Mesenchymal stem cell (in vitro differentiated cells and primary cell): ENCODE results near the gene BRMS1L.

Experiments used
- DNase-seq: peaks from one replicate; pipeline ENCODE4 v3.0.0-alpha.2; 2013
- H2AFZ ChIP-seq: one replicate; pipeline ENCODE4 v1.6.1; 2013; ENCODE audit warnings: low read depth, mild to moderate bottlenecking, control low read depth, inconsistent platforms, low read length, moderate library complexity
- H2AK5ac ChIP-seq: 2 replicates; pipeline ENCODE4 v1.6.1; 2013; ENCODE audit warnings: low read length, moderate library complexity, mild to moderate bottlenecking, inconsistent platforms; ENCODE audit not compliant: severe bottlenecking
- H2BK120ac ChIP-seq: one replicate; pipeline ENCODE4 v1.6.1; 2013; ENCODE audit warnings: low read depth, mild to moderate bottlenecking, inconsistent platforms, low read length, moderate library complexity
- H2BK12ac ChIP-seq, 2 experiments: one replicate each; pipeline ENCODE4 v1.6.1; 2013; ENCODE audit warnings: inconsistent platforms in 2 of 2, low read length in 2 of 2, mild to moderate bottlenecking in 2 of 2, moderate library complexity in 2 of 2, control low read depth in 1 of 2
- H2BK15ac ChIP-seq: one replicate; pipeline ENCODE4 v1.6.1; 2013; ENCODE audit warnings: mild to moderate bottlenecking, low read depth, inconsistent platforms; ENCODE audit not compliant: poor library complexity, severe bottlenecking
- H2BK5ac ChIP-seq: 2 replicates; pipeline ENCODE4 v1.6.1; 2013; ENCODE audit warnings: low read depth, mild to moderate bottlenecking, low read length, control low read depth, inconsistent platforms; ENCODE audit not compliant: poor library complexity, severe bottlenecking
- H3K14ac ChIP-seq, 2 experiments: one replicate each; pipeline ENCODE4 v1.6.1; 2013; ENCODE audit warnings: inconsistent platforms in 2 of 2, low read length in 2 of 2, control low read depth in 1 of 2, mild to moderate bottlenecking in 1 of 2, moderate library complexity in 1 of 2
- H3K18ac ChIP-seq, 2 experiments: one replicate each; pipeline ENCODE4 v1.6.1; 2013; ENCODE audit warnings: inconsistent platforms in 2 of 2, low read length in 2 of 2, control low read depth in 1 of 2, low read depth in 1 of 2, mild to moderate bottlenecking in 1 of 2
- H3K23ac ChIP-seq, 2 experiments: one replicate each; pipeline ENCODE4 v1.6.1; 2013; ENCODE audit warnings: inconsistent platforms in 2 of 2, low read length in 2 of 2, mild to moderate bottlenecking in 2 of 2, moderate library complexity in 2 of 2, control low read depth in 1 of 2
- H3K27ac ChIP-seq: 2 replicates; pipeline ENCODE4 v1.5.1; 2013; ENCODE audit warnings: mild to moderate bottlenecking, moderate library complexity, low read length, control low read depth, inconsistent platforms; ENCODE audit not compliant: poor library complexity, severe bottlenecking
- H3K27me3 ChIP-seq, 2 experiments: 2 replicates each; pipeline versions ENCODE4 v1.6.1 to v1.7.0; 2013; ENCODE audit warnings: low read length in 2 of 2, mild to moderate bottlenecking in 2 of 2, moderate library complexity in 2 of 2, control low read depth in 1 of 2, inconsistent platforms in 1 of 2; ENCODE audit not compliant: control insufficient read depth in 1 of 2, insufficient read depth in 1 of 2
- H3K36me3 ChIP-seq, 2 experiments: 2 replicates each; pipeline versions ENCODE4 v1.6.1 to v1.7.0; 2013; ENCODE audit warnings: low read length in 2 of 2, control low read depth in 1 of 2, inconsistent platforms in 1 of 2, low read depth in 1 of 2, mild to moderate bottlenecking in 1 of 2; ENCODE audit not compliant: insufficient read depth in 2 of 2, control insufficient read depth in 1 of 2
- H3K4ac ChIP-seq, 2 experiments: one replicate each; pipeline ENCODE4 v1.6.1; 2013; ENCODE audit warnings: inconsistent platforms in 2 of 2, low read length in 2 of 2, mild to moderate bottlenecking in 2 of 2, moderate library complexity in 2 of 2, control low read depth in 1 of 2, low read depth in 1 of 2
- H3K4me1 ChIP-seq: 2 replicates; pipeline ENCODE4 v1.6.1; 2013; ENCODE audit warnings: low read depth, low read length, control low read depth; ENCODE audit not compliant: control insufficient read depth, insufficient read depth
- H3K4me2 ChIP-seq: 2 replicates; pipeline ENCODE4 v1.6.1; 2013; ENCODE audit warnings: low read length, mild to moderate bottlenecking, inconsistent platforms; ENCODE audit not compliant: poor library complexity, severe bottlenecking
- H3K4me3 ChIP-seq, 2 experiments: 2 replicates each; pipeline versions ENCODE4 v1.5.1 to v1.7.0; 2013; ENCODE audit warnings: low read length in 2 of 2, mild to moderate bottlenecking in 2 of 2, control low read depth in 1 of 2, low read depth in 1 of 2; ENCODE audit not compliant: insufficient read depth in 1 of 2
- H3K79me1 ChIP-seq: replicated peaks from 2 replicates; pipeline ENCODE4 v1.6.1; 2013; ENCODE audit warnings: mild to moderate bottlenecking, control low read depth, low read length, inconsistent platforms; ENCODE audit not compliant: poor library complexity, severe bottlenecking
- H3K9ac ChIP-seq: 2 replicates; pipeline ENCODE4 v1.7.0; 2013; ENCODE audit warnings: mild to moderate bottlenecking, low read length, moderate library complexity
- H3K9me3 ChIP-seq: 2 replicates; pipeline ENCODE4 v1.7.0; 2013; ENCODE audit warnings: mild to moderate bottlenecking, low read length; ENCODE audit not compliant: control insufficient read depth
- H4K8ac ChIP-seq: one replicate; pipeline ENCODE4 v1.6.1; 2013; ENCODE audit warnings: inconsistent platforms, mild to moderate bottlenecking, low read length, moderate library complexity
- H4K91ac ChIP-seq: one replicate; pipeline ENCODE4 v1.6.1; 2013; ENCODE audit warnings: mild to moderate bottlenecking, low read length, inconsistent platforms
- WGBS: methylation state at CpG from one replicate; pipeline ENCODE4 v1.1.7; 2013; ENCODE audit warnings: mixed read lengths; 5-methylcytosine and 5-hydroxymethylcytosine counted together

The BRMS1L gene

DNA sequence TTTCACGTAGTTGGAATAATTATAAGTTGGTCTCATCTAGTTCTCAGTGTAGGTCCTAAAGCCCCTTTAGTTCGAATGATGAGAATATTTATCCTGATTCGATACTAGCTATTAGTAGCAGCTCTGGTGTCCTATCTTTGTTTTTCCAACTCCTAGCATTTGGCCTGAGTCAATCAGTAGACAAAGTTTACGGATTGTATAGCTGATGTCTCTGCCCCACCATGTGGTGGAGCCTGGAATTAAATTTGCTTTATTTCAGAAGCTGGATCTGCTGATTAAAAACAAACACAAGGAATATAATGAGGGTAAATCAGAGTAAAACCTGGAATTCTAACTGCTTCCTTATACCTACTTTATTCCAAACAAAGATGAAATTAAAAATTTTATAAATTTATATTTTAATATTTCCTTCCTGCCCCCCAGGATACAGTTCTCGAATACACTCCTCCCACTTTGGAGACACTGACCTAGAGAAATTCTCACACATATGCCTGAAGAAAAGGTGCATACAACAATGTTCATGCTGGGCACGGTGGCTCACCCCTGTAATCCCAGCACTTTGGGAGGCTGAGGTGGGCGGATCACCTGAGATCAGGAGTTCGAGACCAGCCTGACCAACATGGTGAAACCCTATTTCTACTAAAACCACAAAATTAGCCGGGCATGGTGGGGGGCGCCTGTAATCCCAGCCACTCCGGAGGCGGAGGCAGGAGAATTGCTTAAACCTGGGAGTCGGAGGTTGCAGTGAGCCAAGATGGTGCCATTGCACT lies 7.6 kb upstream of the BRMS1L start:
- no peak overlapping the region for H3K4ac ChIP-seq
- no peak overlapping the region for H2BK15ac ChIP-seq
- H3K18ac ChIP-seq = no peak overlapping the region
- H3K4me3 ChIP-seq = no peak overlapping the region
- no peak overlapping the region for H2AK5ac ChIP-seq
- no peak overlapping the region for H3K4me2 ChIP-seq
- no peak overlapping the region for H4K91ac ChIP-seq
- peak; percentile 61 for DNase-seq
- no peak overlapping the region for H2BK5ac ChIP-seq
- WGBS = 83% methylated on average over 13 of the region's 13 CpGs
- H3K36me3 ChIP-seq = no peaks in the 10 kb centered on the region
- H2BK120ac ChIP-seq = no peak overlapping the region
- no peaks in the 10 kb centered on the region for H3K9me3 ChIP-seq
- no peak overlapping the region for H4K8ac ChIP-seq
- no peak overlapping the region for H2BK12ac ChIP-seq
- H3K79me1 ChIP-seq = no peaks in the 10 kb centered on the region
- H3K14ac ChIP-seq = no peak overlapping the region
- H3K27ac ChIP-seq = no peak overlapping the region
- peaks cover 3% of the 10 kb centered on the region for H3K4me1 ChIP-seq
- no peak overlapping the region for H3K9ac ChIP-seq
- H3K27me3 ChIP-seq = peaks cover 0 to 4% of the 10 kb centered on the region in 2 experiments
- no peak overlapping the region for H2AFZ ChIP-seq
- no peak overlapping the region for H3K23ac ChIP-seq

DNA sequence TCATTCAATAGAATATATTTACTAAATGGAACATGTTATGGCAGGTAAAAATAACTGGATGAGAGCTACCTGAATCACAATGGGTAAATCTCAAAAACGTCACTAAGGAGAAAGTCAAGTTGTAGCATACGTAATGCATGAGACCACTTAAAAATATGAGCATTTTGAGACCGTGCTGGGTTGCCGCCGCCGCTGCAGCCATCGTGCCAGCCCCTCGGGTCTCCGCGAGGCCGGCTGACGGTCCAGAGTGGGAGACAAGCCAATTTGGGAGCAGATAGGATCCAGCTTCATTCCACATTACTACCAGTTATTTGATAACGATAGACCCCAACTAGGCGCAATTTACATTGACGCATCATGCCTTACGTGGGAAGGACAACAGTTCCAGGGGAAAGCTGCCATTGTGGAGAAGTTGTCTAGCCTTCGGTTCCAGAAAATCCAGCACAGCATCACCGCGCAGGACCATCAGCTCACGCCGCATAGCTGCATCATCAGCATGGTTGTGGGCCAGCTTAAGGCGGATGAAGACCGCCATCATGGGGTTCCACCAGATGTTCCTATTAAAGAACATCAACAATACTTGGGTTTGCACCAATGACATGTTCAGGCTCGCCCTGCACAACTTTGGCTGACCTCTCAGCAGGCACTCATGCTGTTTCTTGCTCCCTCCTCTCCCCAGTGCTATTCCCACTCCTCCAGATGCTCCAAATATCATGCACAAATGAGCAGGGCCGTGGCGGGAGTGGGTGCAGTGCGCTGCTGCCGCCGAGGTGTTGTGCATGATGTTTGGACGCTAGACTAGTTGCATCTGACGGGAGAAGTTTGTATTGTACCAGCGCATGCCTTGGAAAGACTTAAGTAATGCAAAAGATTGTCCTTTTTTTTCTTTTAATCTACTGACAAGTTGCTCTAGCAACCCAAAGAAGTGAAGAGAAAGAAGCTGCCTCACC lies 6.3 kb upstream of the BRMS1L start:
- WGBS = 91% methylated on average over 29 of the region's 32 CpGs

DNA sequence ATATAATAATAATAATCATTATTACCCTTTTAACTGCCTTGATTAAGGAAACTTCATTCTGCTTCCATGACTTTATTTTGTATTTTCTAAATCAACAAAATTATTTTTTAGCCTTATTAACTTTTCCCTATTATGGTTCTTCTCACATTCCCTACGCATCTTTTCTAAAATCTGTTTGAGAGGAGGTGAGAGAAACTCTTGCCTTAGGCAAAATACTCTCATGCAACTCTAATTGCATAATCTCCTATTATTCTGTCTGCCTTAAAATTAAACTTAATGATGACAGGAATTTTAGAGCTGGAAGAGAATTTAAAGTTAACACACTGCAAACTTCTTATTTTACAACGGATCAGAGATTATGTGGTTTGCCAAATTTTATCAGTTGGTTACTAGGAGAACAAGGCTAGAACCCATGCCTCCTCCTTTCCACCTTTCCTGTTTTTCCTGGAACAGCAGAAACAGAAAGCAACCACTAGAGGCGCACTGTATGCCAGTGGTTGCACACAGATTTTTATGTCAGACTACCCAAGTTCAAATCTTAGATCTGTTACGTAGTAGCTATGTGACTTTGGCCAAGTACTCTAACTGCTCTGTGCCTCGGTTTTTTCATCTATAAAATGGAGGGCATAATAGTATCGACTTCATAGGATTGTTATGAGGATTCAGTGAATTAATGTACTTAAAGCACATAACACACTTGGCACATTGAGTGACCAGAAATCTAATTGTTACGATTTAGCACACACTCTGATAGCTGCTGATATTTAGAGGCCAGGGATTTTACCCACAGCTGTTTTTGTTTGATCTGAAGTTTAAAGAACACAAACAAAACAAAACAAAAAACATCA lies 4.3 kb upstream of the BRMS1L start:
- Histone ChIP-seq H2BK12ac (no peak overlapping the region), H3K27ac (no peak overlapping the region)
- 17% methylated on average over 3 of the region's 7 CpGs for WGBS

More for the DNA sequence above, 6.3 kb upstream of the BRMS1L start:
- Histone ChIP-seq H3K4ac (no peak overlapping the region), H2BK15ac (no peak overlapping the region), H2AFZ (no peak overlapping the region), H3K36me3 (no peaks in the 10 kb centered on the region), H3K27ac (no peak overlapping the region), H3K79me1 (no peaks in the 10 kb centered on the region), H3K23ac (no peak overlapping the region), H3K18ac (no peak overlapping the region), H2BK12ac (no peak overlapping the region), H3K4me3 (no peak overlapping the region), H3K9me3 (no peaks in the 10 kb centered on the region), H2BK120ac (no peak overlapping the region), H3K14ac (no peak overlapping the region), H3K4me1 (peaks cover 3% of the 10 kb centered on the region), H3K9ac (no peak overlapping the region), H2BK5ac (no peak overlapping the region), H3K27me3 (peaks cover 0 to 4% of the 10 kb centered on the region in 2 experiments), H3K4me2 (no peak overlapping the region), H2AK5ac (no peak overlapping the region), H4K91ac (no peak overlapping the region), H4K8ac (no peak overlapping the region)
- DNase-seq = no peak

More for the DNA sequence above, 4.3 kb upstream of the BRMS1L start:
- no peak overlapping the region for H3K23ac ChIP-seq
- H2AK5ac ChIP-seq = no peak overlapping the region
- no peak overlapping the region for H4K8ac ChIP-seq
- H2BK5ac ChIP-seq = no peak overlapping the region
- H3K4me1 ChIP-seq = peaks cover 3% of the 10 kb centered on the region
- no peak overlapping the region for H2BK120ac ChIP-seq
- H3K18ac ChIP-seq = no peak overlapping the region
- peak; percentile 48 for DNase-seq
- H3K4ac ChIP-seq = no peak overlapping the region
- no peak overlapping the region for H3K9ac ChIP-seq
- H3K27me3 ChIP-seq = peaks cover 0 to 4% of the 10 kb centered on the region in 2 experiments
- H3K4me2 ChIP-seq = no peak overlapping the region
- H2BK15ac ChIP-seq = no peak overlapping the region
- H3K9me3 ChIP-seq = no peaks in the 10 kb centered on the region
- H2AFZ ChIP-seq = no peak overlapping the region
- H3K4me3 ChIP-seq = no peak overlapping the region
- no peaks in the 10 kb centered on the region for H3K79me1 ChIP-seq
- no peak overlapping the region for H4K91ac ChIP-seq
- no peak overlapping the region for H3K14ac ChIP-seq
- no peaks in the 10 kb centered on the region for H3K36me3 ChIP-seq
